Right lobe of liver (tissue), 4 donors: ENCODE measurements around the gene KRTAP16-1.

ENCODE experiments used
- POLR2A ChIP-seq: fragments of 450-650 bp; IDR thresholded peaks from one replicate; pipeline ENCODE4 v1.6.1; 2017; ENCODE audit warnings: antibody characterized with exemption, mild to moderate bottlenecking
- TF ChIP-seq, protein P1 (sequence below), 4 donors: fragments of 200-600 bp in 3 of 4; fragments of 450-650 bp in 1 of 4; IDR thresholded peaks; one replicate each; pipeline versions ENCODE4 v1.5.1 to v1.8.0; 2016 to 2022; ENCODE audit warnings: antibody characterized with exemption in 4 of 4, mild to moderate bottlenecking in 2 of 4
- donor health status: DM: no; HTN: no; CAD: no.
- donor health status: DM: no; HTN: no; CAD: no.
- donor health status: DM: no; HTN: yes; CAD: no.

DNA sequence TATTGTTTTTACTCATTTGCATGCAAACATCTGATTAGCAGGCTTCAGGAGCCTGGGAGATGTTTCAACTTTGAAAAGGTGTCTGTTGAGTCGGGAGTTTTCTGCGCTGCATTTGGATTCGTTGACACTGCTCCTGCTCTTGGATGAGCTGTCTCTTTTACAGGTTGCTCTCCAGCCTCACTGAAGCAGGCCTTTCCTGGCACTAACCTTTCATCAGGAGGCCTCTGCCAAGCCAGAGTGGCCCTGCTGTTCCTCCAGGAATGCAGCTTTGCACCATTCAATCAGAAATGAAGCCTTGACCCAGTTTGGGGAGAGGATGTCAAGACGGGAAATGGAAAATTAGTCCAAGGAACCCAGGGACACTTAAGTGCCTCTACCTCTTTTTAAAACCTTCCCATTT lies 6.1 kb downstream of the KRTAP16-1 start:
- TF ChIP-seq, protein P1, sequence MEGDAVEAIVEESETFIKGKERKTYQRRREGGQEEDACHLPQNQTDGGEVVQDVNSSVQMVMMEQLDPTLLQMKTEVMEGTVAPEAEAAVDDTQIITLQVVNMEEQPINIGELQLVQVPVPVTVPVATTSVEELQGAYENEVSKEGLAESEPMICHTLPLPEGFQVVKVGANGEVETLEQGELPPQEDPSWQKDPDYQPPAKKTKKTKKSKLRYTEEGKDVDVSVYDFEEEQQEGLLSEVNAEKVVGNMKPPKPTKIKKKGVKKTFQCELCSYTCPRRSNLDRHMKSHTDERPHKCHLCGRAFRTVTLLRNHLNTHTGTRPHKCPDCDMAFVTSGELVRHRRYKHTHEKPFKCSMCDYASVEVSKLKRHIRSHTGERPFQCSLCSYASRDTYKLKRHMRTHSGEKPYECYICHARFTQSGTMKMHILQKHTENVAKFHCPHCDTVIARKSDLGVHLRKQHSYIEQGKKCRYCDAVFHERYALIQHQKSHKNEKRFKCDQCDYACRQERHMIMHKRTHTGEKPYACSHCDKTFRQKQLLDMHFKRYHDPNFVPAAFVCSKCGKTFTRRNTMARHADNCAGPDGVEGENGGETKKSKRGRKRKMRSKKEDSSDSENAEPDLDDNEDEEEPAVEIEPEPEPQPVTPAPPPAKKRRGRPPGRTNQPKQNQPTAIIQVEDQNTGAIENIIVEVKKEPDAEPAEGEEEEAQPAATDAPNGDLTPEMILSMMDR (IDR thresholded peaks at IDR 0.05): no peak
- no peak for TF ChIP-seq POLR2A
